ENCODE measurements around the gene ACRV1.

Gene ACRV1

GRCh38 chr11:125649465-125650166 is 31.0 kb downstream of the ACRV1 start:
- no peak for DNase-seq (ENCODE audit: low spot score)

GRCh38 chr11:125645871-125646270 is 34.8 kb downstream of the ACRV1 start:
- DNase-seq (ENCODE audit: low spot score): no peak

GRCh38 chr11:125638315-125638714 is 42.3 kb downstream of the ACRV1 start:
- DNase-seq (ENCODE audit: low spot score): no peak

GRCh38 chr11:125637840-125638239 is 42.8 kb downstream of the ACRV1 start:
- DNase-seq (ENCODE audit: low spot score): no peak

- no peak for DNase-seq (ENCODE audit: low spot score)
These were observed 53.3 kb downstream of the ACRV1 start for GRCh38 chr11:125627236-125627910.

DNA sequence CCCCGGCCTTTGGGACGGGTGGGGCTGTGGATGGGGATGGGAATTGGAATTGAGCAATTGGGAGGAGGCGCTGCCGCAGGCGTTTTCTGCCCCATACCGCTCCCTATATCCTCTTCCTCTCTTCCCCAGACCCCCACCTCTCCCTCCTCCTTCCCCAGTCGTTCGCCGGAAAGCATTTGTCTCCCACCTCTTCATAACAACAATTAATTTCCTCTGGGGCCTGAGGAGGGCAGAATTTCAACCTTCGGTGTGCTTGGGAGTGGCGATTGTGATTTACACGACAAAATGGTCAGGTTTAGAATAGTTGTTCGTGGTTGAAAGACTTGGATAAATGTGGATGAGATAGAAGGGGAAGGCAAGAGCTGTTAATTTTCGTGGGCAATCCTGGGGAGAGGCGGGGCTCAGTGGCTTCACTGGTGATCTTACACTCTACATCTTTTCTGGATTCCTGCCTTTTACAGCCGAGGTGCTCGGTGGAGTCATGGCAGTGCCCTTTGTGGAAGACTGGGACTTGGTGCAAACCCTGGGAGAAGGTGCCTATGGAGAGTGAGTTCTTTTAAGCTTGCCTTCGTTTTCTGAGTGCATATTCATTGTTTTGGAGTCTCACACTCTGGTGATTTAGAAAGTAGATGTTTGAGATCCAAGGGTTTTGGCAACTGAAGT is 54.2 kb downstream of the ACRV1 start:
- no peak for DNase-seq (ENCODE audit: low spot score)

GRCh38 chr11:125625630-125626287 is 54.9 kb downstream of the ACRV1 start:
- peak; percentile 97 for DNase-seq (ENCODE audit: low spot score)

GRCh38 chr11:125625225-125625629 is 55.4 kb downstream of the ACRV1 start:
- no peak for DNase-seq (ENCODE audit: low spot score)

DNA sequence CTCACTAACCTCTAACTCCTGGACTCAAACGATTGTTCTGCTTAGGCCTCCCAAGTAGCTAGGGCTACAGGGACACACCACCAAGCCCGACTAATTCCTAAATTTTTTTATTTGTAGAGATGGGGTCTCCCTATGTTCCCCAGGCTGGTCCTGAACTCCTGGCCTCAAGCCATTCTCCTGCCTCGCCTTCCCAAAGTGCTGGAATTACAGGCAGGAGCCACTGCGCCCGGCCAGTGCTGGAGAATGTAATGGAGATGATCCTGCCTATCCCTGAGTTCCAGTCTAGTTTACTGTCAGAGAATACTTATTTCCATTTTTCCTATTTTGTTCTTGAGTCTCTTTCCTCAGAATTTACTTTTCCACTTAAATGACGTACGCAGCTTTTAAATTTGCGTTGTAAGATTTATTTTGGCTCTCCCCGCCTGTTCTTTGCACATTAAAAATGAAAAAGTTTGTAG is 55.9 kb downstream of the ACRV1 start, which contains the start of gene CHEK1:
CHEK1 (plus strand) TSS at position 408 of the 458 bp plus-strand sequence. CDS start 1,606 bp downstream, outside the sequence.
- DNase-seq (ENCODE audit: low spot score): peak; percentile 46

GRCh38 chr11:125623064-125623463 is 57.6 kb downstream of the ACRV1 start:
- DNase-seq (ENCODE audit: low spot score): no peak

GRCh38 chr11:125621995-125622394 is 58.7 kb downstream of the ACRV1 start:
- no peak for DNase-seq (ENCODE audit: low spot score)

Measured in ecto neural progenitor cell (in vitro differentiated cells).